ENCODE results near the gene MSX2.

Gene MSX2

DNA sequence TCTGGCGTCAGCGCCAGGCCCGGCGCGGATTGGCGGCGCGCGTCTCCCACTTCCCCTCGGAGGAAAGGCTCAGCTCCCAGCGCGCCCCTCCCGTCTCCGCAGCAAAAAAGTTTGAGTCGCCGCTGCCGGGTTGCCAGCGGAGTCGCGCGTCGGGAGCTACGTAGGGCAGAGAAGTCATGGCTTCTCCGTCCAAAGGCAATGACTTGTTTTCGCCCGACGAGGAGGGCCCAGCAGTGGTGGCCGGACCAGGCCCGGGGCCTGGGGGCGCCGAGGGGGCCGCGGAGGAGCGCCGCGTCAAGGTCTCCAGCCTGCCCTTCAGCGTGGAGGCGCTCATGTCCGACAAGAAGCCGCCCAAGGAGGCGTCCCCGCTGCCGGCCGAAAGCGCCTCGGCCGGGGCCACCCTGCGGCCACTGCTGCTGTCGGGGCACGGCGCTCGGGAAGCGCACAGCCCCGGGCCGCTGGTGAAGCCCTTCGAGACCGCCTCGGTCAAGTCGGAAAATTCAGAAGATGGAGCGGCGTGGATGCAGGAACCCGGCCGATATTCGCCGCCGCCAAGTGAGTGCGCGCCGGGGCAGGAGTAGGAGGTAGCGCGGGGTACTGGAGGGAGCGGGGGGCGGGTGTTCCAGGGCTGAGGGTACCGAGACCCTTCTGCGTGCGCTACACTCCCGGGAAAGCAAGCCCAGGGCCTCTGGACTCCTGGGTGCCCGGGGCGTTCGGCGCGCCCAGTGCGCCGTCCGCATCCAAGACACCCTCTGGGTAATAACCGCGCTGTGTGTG is at the start of gene MSX2:
TSS of gene MSX2 (plus strand) at position 99 of the 777 bp plus-strand sequence. CDS start at position 177, 78 bp downstream.
- peak; percentile 36 for DNase-seq

DNA sequence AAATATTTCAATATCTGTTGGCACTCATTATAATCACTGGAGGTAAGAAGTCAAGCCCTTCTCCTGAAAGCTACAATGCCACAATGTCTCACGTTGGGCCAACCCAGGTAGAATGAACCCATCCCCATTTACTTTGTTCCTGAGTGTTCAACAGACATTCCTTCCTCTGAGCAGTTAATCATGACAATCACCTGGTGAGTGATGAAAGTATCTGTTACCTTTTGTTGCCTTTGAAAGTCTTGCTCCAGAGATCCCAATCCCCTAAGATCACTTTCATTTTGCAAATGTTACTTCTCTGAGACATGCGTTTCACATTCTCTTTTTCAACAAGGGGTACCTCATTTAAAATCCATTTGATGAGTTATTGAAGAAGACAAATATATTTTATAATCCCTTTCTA is 49.3 kb upstream of the MSX2 start:
- DNase-seq = no peak

DNA sequence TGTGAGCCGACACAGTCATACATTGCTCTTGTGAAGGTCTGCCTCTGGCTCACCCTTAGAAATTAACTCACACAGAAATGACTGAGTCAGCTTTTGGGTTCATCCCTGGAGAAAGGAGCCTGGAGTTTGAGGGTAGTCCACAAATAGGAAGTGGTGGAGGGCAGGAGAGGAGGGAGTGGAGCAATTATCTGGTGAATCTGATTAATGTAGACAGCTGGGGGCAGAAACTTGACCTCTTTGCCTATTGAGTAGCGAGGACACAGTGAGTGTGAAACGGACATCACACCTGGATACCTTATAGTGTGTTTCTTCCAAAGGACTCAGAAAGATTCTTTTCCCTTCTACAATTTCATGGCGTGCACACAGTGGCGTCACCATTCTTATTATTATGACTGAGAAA is 48.5 kb upstream of the MSX2 start:
- DNase-seq = no peak

DNA sequence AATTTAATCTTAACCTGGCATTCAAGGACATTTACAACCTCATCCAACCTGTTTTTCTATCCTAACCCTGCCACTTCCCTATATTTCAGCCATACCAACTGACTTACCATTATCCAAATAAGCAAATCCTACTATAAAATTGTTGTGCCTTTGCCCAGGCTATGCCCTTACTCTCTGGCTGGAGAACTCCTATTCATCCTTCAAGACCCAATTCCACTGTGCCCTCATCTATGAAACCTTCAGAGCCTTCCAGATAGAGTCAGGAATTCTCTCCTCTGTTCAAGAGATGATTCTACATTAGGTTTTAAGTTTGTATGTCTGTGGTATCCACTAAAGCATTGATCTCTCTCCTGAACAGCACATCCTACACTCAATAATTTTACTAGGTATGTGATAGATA is 46.3 kb upstream of the MSX2 start:
- no peak for DNase-seq

DNA sequence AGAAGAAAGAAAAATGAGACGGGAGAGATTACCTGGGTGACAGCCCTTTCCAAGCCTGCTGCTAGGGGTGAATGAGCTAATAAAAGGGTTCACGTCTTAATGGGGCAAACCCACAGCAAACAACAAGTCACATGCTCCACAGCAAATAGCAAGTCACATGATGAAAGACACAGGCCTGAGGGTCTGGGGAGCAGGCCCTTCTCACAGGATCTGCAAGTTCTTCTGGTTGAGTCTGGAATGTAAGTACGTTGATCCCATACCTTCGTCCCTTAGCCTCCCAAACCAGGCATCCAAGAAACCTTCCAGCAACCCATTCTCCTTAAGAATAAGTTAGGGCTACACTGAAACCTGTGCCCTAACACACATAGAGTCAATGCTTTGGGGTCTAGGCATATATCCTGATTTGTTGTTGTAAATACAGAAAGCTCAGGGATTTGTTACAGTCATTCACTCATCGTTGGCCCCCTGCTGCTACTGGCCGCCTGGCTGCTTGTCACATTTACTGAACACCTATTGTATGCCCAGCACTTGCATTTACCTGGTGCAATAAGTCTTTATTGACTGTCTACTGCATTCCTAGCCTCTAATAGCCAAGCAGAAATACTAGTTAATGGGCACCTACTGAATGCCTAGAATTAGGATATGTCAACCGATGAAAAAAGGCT is 43.3 kb upstream of the MSX2 start:
- no peak for DNase-seq

DNA sequence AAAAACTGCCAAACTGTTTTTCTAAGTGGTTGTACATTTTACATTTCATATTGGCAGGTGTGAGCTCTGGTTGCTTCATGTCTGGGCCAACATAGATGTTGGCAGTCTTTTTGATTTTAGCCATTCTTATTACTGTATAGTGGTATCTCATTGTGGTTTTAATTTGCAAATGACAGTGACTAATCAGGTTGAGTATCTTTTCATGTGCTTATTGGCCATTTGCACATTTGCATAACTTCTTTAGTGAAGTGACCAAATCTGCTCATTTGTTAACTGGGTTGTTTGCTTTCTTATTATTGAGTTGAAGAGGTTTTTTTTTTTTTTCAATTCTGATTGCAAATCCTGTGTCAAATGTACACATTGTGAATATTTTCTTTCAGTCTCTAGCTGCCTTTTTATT is 36.9 kb upstream of the MSX2 start:
- no peak for DNase-seq

DNA sequence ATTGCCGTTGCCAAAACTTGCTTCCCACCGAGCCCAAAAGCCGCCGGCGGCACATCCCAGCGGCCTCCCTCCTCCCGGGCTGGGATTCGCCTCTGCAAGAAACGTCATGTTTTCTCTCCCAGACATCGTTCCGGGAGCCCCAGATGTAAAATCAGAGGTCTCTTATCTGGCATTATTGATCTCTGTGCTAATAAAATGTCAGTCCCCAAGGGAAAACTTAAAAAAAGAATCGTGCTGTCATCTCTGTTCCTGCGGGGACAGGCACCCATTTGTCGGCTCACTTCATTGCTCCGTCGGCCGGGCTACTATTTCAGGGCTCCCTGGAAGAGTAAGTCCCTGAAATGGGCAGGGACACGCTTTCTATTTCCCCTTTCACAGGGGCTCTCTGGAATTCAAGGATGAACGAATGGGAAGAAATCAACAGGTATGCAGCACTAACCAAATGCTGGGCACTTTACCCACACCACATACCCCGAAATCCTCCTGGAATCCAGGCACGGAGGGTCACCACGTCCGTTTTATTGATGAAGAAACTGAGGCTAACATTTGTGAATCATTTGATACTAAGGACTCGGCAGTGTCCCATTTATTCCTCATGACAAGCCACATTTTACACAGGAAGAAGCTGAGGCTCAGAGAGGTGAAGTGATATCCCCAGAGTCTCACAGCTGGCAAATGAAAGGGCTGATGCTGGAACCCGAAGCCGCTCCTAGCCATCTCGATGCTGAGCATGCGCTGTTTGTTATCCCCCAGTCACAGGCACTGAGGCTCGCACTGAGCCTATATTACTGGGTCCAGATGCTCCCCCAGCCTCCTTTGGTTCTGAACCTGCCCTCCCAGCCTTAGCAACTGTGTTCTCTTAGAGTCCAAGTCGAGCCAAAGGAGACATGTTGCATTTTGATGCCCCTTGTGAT is 35.7 kb upstream of the MSX2 start:
- DNase-seq = no peak

DNA sequence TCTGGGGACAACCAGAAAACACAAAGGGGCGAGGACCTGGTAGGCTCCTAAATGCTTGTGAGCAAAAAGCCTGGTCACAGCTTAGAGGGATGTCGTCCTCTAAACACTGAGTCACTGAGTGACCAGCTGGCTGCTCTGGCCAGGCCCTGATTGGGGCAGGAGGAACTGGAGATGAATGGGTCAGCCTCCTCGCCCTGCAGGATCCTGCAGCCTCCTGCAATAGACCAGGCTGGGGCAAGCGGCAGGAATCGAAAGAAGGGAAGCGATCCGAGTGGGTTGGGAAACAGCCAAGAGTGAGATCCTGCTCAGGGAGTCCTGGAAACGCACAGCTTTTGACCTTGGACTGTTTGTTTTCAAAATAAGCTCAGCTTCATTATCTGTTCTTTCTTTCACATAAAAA is 34.1 kb upstream of the MSX2 start:
- no peak for DNase-seq

DNA sequence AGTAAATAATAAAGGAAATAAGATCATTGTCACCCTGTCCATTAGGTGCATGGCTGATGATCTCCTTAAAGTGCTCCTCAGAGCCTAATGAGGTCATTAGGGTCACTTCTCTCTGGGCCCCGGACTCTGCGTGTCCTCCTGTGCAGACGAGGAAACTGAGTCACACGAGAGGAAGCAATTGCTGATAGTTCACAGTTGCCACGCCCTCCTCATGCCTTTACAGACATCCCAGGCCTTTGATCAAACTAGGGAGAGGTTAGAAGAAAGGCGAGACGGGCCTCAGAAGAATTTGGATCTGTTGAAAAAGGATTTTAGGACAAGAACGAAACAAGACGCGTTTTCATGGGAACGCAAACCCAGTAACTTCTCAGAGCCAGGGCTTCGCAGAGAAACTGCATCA is 32.0 kb upstream of the MSX2 start:
- DNase-seq = no peak

DNA sequence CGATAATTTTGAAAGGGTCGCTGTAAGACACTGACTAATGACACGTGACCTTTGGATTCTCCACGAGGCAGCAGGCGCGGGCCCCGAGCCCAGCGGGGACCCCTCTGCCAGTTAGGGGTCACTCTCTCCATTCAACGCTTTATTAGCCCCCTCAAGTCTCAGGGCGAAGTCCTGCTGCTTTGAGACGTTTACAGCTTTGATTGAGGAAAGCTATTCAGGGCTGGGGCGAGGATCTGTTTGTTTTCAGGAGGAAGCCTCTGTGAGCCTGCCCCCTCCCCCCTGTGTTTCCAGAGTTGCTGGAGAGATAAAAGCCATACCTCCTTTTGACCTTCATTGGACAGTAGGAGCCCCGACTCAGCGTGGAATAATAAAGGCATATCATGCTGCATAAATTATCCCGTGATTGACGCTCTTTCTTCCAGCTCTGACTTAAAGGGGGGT is 31.4 kb upstream of the MSX2 start:
- no peak for DNase-seq

DNA sequence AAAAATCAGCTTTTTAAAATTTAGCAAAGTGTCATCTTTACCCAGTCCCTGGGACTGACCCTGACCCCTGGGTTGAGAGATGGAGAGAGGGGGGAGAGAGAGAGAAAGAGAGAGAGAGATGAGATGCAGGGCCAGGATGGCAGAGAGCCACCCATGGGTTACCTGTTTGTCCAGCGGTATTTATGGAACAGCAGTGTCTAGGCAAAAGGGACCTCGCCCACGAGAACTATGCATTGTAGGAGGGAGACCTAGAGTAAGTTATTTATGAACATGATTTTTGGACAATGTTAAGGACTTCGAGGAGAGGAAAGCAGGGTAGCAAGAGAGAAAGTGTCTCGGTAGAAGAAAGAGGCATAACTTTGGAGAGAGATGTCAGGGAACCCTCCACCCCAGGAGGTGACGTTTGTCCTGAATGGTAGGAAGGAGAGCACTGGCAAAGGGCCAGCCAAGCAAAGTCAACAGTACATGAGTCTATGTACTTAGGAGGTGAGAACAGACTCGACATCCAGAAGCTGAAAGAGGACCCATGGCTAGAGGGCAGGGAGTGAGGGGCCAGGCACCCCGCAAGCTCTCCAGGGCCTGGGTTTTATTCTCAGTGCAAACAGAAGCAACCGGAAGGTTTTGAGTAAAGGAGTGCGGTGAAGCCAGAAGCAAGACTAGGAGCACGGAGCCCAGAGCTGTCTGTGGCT is 30.5 kb upstream of the MSX2 start:
- no peak for DNase-seq

DNA sequence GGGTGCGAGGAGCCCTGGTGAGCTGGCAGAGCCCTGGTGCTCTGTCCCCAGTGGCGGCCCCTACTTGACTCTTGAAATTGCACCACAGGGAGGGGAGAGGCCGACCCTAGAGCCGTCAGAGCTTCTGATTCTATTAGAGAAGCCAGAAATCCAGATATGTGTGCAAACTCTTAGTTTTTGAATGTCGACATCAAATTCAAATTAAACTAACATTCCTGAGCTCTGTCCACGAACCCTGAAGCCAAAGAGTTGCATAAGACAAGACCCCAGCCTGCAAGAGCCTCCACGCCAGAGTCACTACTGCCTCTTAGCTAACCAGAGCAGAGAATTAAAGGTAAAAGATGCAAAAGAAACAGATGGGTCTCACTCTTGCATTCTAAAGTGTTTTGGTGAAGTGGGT is 29.8 kb upstream of the MSX2 start:
- no peak for DNase-seq

DNA sequence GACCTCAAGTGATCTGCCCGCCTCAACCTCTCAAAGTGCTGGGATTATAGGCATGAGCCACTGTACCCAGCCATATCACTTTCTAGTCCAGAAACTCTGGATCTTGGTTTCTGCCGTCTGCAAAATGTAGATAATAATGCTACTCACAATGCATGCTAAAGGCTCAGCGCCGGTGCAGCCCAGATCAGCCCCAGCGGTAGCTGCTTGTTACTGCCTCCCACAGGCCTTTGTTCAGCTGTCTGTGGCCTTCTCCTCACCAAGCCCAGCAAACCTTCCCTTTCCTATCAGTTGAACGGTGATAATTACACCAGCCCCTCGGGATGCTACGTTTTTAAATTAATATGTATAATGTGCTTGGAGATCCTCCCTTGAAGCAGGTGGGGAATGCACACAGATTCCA is 26.2 kb upstream of the MSX2 start:
- no peak for DNase-seq

DNA sequence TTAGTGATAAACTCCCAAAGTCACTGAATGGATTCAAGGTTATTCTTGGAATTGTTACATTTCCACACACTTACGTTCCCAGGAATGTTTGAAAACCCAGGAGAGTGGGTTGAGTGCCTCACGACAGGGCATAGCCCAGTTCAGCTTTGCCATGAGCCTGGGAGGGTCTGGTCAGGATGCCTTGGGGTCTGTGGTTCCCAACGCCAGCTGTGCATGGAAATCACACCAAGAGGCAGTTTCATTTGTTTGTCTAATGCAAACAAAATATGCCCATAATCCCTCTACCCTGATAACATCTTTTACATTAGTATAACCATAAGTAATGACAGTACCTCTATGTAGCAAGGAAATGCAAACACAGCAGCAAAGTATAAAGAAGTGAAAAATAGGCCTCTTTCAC is 25.3 kb upstream of the MSX2 start:
- DNase-seq = no peak

DNA sequence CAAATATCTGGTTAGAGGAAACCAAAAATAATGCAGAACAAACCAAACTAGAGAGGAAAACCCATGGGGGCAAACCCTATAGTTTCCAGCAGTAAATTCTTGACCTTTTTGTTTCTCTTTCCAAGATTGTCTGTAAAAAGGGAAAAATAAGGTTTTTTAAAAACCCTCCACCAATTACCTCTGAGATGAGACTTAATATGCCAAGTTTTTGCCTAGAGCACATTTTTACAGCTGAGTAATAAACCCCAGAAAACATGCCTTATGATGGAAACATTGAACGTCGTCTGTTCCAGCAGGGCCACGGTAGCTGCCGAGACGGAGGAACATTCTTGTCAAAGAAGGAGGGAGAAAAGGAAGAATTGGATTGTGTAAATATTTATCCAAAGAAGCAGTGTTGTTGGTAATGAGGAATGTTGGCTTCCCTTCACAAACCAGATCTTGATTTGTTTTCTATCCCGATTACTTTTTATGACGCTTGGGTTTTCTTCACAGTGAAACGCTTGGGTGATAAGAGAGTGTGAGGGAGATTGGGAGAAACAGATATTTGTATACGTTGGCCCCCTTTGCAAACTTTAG is 17.3 kb upstream of the MSX2 start:
- DNase-seq = no peak

DNA sequence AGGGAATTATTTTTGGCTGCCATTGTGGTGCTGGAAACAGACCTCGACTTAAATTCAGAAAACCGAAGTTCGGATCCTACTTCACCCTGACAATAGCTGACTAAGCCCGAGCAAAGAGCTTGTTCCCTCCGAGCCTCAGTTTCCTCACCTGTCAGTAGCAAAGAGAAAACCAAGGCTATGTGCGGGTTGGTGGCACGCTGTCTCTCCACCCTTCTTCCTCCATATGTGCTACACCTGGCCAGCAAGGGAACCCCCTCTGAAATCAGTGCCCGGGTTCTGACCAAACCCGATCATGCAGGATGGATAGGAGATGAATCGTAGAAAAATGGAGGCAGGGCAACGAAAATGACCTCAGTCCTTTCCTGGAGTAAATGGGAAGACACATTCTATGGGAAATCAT is 16.7 kb upstream of the MSX2 start:
- no peak for DNase-seq

DNA sequence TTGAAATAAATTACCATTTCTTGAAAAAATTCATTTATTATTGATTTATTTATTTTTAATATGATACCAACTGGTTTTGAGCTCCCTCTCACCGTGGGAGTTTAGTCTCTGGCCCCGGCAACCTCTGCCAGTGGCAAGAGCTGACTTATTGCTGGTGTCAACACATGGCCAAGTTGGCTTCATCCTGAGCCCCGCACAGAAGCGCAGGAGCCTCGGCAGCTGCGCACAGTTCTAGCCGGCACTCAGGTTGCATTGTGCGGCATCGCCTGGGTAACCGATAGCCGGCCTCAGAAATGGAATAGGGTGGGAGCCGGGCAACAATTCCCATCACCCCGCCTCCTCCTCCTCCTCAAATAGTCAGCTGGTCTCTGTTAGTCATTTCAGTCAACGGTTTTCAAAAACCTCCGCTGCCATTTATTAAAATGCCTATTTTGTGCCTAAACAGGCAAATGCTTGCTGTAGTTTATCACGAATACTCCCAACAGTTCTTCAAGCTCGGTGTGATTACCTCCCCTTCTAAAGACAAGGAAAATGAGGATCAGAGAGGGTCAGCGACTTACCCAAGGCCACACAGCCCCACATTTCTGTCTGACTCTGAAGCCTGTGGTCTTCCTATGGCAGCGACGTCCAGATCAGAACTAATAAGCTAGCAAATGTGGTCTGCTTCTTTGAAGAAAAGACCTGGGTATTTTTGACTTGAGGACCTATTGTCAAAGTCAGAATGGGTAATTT is 15.7 kb upstream of the MSX2 start:
- no peak for DNase-seq

DNA sequence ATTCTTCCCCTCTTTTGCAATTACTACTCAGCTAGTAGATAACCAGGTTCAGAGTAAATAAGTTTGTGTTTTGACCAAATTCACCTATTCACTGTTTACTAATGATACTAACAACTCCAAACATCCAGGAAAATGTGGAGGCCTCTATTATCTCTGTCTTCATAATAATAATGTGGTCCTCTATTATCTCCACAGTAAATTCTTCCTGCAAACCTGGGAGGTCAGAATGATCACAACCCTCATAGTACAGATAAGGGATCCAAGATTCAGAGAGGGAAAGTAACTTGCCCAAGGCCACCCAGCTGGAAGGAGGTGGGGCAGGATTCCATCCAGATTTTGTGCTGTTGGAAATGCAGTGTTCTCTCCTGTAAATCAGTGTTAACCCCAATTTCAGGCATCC is 9.6 kb upstream of the MSX2 start:
- no peak for DNase-seq

DNA sequence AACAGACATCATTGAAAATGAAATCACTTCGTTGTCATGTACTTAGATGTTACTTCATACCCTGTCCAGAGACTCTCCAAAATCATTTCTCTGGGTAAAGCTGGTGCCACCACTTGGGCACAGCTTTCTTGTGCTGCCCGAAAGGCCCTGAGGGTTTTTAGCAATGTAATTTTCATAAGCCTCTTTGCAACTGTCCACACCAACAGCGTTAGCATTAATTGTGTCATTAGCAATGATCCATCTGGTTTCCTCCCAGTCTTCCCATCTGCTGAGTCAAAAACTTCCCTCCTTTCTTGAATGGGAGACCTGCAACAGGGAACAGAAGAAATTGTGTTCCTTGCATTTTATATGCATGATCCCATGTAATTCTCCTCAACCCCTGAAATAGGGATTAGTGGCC is 8.6 kb upstream of the MSX2 start:
- no peak for DNase-seq

DNA sequence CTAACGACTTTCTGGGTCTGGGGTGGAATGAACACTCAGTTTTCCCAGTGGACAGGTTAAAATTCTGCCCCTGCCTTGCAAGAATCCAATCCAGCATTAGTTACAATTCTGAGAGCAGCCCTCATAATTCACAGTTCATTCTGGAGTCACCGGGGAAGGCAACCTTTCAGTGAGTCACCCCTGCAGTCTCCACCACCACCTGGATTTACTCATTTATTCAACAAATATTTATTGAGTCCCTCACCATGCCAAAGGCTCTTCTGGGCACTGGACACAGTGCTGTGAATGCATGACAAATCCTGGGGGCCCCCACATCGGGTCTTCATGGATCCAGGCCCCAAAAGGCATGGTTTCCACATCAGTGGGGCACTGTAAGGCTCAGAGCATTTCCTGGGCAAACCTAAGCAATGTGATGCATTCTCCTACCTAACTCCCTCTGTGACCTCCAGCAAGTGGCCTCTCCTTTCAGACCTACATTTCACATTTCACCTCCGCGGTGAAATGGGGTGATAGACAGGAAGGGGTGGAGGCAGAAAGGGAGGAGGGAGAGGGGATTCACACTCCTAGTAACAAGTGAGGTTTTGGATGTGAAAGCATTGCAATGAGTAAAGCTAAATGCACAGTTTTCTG is 6.4 kb upstream of the MSX2 start:
- no peak for DNase-seq

DNA sequence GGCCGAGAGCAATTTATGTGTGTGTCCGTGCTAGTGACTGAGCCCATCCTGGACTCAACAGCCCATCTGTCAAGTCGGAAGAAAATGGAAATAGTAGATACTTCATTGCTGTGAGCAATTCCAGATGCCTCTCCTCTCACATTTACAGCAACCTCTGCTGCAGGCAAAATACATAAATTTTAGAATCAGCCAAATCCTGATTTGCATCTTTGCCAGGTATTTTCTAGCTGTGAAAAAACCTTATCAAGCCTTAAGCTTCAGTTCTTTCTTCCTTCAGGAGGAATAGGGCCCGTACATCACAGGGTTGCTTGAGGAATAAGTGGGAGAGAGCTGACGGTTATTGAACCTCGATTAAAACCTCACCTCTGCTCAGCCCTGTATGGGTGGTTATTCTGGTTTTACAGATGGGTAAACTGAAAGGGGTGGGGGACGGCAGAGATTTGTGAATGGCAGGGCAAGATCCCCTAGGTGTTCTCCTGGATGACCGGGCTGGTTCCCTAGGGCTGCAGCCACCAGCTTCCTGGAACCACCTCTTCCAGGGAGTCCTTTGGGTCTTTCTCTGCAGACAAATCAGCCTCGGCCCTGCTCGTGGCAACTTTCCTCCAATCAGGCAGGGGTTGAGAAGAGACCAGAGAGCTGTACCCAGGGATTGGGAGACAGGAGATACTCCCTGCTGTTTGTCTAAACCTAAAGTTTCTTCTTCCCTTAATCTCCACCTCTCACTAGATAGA is 5.3 kb upstream of the MSX2 start:
- DNase-seq = no peak
